Measurements from ENCODE around the gene PSME1.
A peak's percentile ranks its signal among the peaks of the same experiment; 100 is the strongest.

Gene PSME1

DNA sequence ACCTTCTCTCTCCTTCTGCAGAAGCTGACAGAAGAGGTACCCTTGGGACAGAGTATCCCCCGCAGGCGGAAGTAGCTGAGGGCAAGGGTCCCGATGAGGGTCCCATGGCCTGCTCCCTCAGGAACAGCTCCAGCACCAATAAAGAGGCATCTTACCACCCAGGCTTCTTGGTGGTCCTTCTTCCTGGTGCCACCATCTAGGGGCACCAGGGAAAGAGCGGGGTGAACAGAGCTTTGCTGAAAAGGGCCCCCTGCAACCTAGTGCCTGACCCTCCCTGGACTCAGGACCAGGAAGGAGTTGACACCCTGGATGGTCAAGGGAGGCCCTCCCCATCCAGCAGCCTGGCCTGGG, 24.5 kb downstream of the PSME1 start:
- Histone ChIP-seq H3K36me3 (replicated peaks in 1 of 2; ENCODE audit: control insufficient read depth in 2 of 2, insufficient read depth in 2 of 2, low read length in 2 of 2) (peaks cover 43 to 73% of the 10 kb centered on the region in 2 donors), H3K27me3 (ENCODE audit: control insufficient read depth in 3 of 3, insufficient read depth in 3 of 3, low read depth in 1 of 3, low read length in 3 of 3) (no peaks in the 10 kb centered on the region), H2BK120ac (ENCODE audit: low read depth, low read length) (no peak overlapping the region), H2BK12ac (ENCODE audit: low read length) (no peak overlapping the region), H3K23ac (ENCODE audit: low read depth, low read length, poor library complexity) (no peak overlapping the region), H3K18ac (ENCODE audit: low read length) (no peak overlapping the region), H4K91ac (ENCODE audit: low read depth, low read length, poor library complexity) (no peak overlapping the region), H2BK5ac (ENCODE audit: low read length) (no peak overlapping the region), H3K27ac (replicated peaks; ENCODE audit: low read length) (no peak overlapping the region), H3K9ac (ENCODE audit: low read depth, low read length, poor library complexity) (no peak overlapping the region), H3K4me2 (ENCODE audit: insufficient read depth, low read length, poor library complexity, severe bottlenecking) (no peak overlapping the region), H2BK15ac (ENCODE audit: low read length) (no peak overlapping the region), H3K4me1 (ENCODE audit: control insufficient read depth in 2 of 2, insufficient read depth in 1 of 2, low read depth in 1 of 2, low read length in 2 of 2) (peaks cover 7 to 13% of the 10 kb centered on the region in 2 donors), H3K4ac (ENCODE audit: low read length) (no peak overlapping the region), H4K8ac (ENCODE audit: low read depth, low read length) (no peak overlapping the region), H2AK5ac (ENCODE audit: low read depth, low read length) (no peak overlapping the region), H3K9me3 (replicated peaks in 1 of 2; ENCODE audit: control insufficient read depth in 2 of 2, insufficient read depth in 1 of 2, low read depth in 1 of 2, low read length in 2 of 2) (no peaks in the 10 kb centered on the region), H2AFZ (ENCODE audit: low read length) (no peak overlapping the region), H3K14ac (ENCODE audit: low read length) (no peak overlapping the region), H3K4me3 (ENCODE audit: low read length in 2 of 2) (no peak overlapping the region), H3K79me1 (ENCODE audit: low read depth, low read length) (no peaks in the 10 kb centered on the region)
- WGBS, 2 donors (ENCODE audit: extremely low coverage in 2 of 2, insufficient read length in 2 of 2, insufficient replicate concordance in 1 of 2) = no CpG with 5 or more reads among the region's 4 CpGs
- DNase-seq (ENCODE audit: low spot score) = no peak

DNA sequence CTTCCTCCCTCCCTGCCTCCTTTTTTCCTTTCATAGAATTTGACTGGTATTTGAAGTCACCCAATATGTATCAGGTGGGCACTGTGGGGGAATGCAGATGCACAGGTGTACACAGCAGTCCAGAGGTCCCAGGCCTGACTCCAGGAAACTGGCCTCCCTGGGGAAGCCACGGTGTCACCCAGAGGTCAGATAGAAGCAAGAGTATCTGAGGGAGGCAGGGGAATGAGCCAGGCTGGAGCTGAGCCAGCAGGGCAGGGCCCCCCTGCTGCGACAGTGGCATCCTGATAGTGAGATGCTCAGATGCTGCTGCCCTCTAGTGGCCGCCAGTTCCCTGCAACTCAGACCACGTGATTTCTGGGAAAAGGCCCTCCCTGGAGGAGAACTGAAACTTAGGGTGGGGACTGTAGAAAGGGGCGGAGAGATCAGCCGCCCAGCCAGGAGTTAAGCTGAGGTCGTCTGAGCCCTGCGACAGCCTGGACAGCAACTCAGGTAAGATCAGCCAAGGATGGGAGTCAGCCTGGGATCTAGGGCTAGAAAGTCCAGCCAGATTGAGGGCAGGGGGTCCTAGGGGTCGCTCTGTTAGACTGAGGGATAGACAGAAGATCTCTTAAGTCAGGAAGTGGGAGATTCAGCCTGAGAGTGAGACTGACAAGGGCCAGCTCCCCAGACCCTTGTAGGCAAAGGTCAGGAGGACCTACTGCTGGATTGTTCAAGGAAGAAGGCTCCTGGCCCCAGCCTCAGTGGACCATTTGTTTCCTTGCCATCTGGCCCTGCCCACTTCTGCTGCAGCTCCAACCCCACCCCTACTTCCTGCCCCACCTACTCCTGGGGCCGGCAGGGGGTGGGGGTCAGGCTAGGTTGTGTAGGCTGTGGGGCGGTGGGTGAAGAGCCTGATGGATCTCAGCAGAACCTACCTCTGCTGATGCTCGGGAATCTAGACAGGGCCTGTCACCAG, 25.1 kb downstream of the PSME1 start, which contains the start of gene IRF9:
TSS of gene IRF9 (plus strand) at position 416 of the 955 bp plus-strand sequence. CDS start 880 bp downstream, outside the sequence.
- Histone ChIP-seq H2BK5ac (ENCODE audit: low read length) (peak within 1 kb of the TSS; percentile 19), H3K79me1 (ENCODE audit: low read depth, low read length) (no peaks in the 10 kb centered on the region), H4K91ac (ENCODE audit: low read depth, low read length, poor library complexity) (no peak within 1 kb of the TSS), H2AFZ (ENCODE audit: low read length) (peak within 1 kb of the TSS; percentile 78), H2BK15ac (ENCODE audit: low read length) (no peak within 1 kb of the TSS), H3K36me3 (replicated peaks in 1 of 2; ENCODE audit: control insufficient read depth in 2 of 2, insufficient read depth in 2 of 2, low read length in 2 of 2) (peaks cover 42 to 73% of the 10 kb centered on the region in 2 donors), H3K9ac (ENCODE audit: low read depth, low read length, poor library complexity) (peak within 1 kb of the TSS; percentile 82), H3K4me2 (ENCODE audit: insufficient read depth, low read length, poor library complexity, severe bottlenecking) (peak within 1 kb of the TSS; percentile 58), H3K18ac (ENCODE audit: low read length) (peak within 1 kb of the TSS; percentile 70), H4K8ac (ENCODE audit: low read depth, low read length) (no peak within 1 kb of the TSS), H3K23ac (ENCODE audit: low read depth, low read length, poor library complexity) (peak within 1 kb of the TSS; percentile 37), H3K9me3 (replicated peaks in 1 of 2; ENCODE audit: control insufficient read depth in 2 of 2, insufficient read depth in 1 of 2, low read depth in 1 of 2, low read length in 2 of 2) (no peaks in the 10 kb centered on the region), H3K4ac (ENCODE audit: low read length) (no peak within 1 kb of the TSS), H3K4me1 (ENCODE audit: control insufficient read depth in 2 of 2, insufficient read depth in 1 of 2, low read depth in 1 of 2, low read length in 2 of 2) (peaks cover 7 to 13% of the 10 kb centered on the region in 2 donors), H3K14ac (ENCODE audit: low read length) (peak within 1 kb of the TSS; percentile 17), H3K27ac (replicated peaks; ENCODE audit: low read length) (peak within 1 kb of the TSS; percentile 70), H2AK5ac (ENCODE audit: low read depth, low read length) (peak within 1 kb of the TSS; percentile 82), H2BK120ac (ENCODE audit: low read depth, low read length) (no peak within 1 kb of the TSS), H2BK12ac (ENCODE audit: low read length) (no peak within 1 kb of the TSS), H3K4me3 (ENCODE audit: low read length in 2 of 2) (peak within 1 kb of the TSS in 1 of 2 donors; percentile 50), H3K27me3 (ENCODE audit: control insufficient read depth in 3 of 3, insufficient read depth in 3 of 3, low read depth in 1 of 3, low read length in 3 of 3) (no peaks in the 10 kb centered on the region)
- no CpG with 5 or more reads among the region's 12 CpGs for WGBS, 2 donors (ENCODE audit: extremely low coverage in 2 of 2, insufficient read length in 2 of 2, insufficient replicate concordance in 1 of 2)
- peak; percentile 97 for DNase-seq (ENCODE audit: low spot score)

- no CpG with 5 or more reads among the region's 8 CpGs for WGBS, 2 donors (ENCODE audit: extremely low coverage in 2 of 2, insufficient read length in 2 of 2, insufficient replicate concordance in 1 of 2)
- Histone ChIP-seq H3K23ac (ENCODE audit: low read depth, low read length, poor library complexity) (no peak overlapping the region), H3K27me3 (ENCODE audit: control insufficient read depth in 3 of 3, insufficient read depth in 3 of 3, low read depth in 1 of 3, low read length in 3 of 3) (no peaks in the 10 kb centered on the region), H3K4me2 (ENCODE audit: insufficient read depth, low read length, poor library complexity, severe bottlenecking) (no peak overlapping the region), H3K14ac (ENCODE audit: low read length) (peak overlapping the region; percentile 17), H3K4me3 (ENCODE audit: low read length in 2 of 2) (peak overlapping the region in 1 of 2 donors; percentile 50), H3K4me1 (ENCODE audit: control insufficient read depth in 2 of 2, insufficient read depth in 1 of 2, low read depth in 1 of 2, low read length in 2 of 2) (peaks cover 7 to 13% of the 10 kb centered on the region in 2 donors), H2BK120ac (ENCODE audit: low read depth, low read length) (no peak overlapping the region), H2AFZ (ENCODE audit: low read length) (no peak overlapping the region), H3K36me3 (replicated peaks in 1 of 2; ENCODE audit: control insufficient read depth in 2 of 2, insufficient read depth in 2 of 2, low read length in 2 of 2) (peaks cover 37 to 71% of the 10 kb centered on the region in 2 donors), H4K91ac (ENCODE audit: low read depth, low read length, poor library complexity) (no peak overlapping the region), H3K79me1 (ENCODE audit: low read depth, low read length) (no peaks in the 10 kb centered on the region), H3K9me3 (replicated peaks in 1 of 2; ENCODE audit: control insufficient read depth in 2 of 2, insufficient read depth in 1 of 2, low read depth in 1 of 2, low read length in 2 of 2) (no peaks in the 10 kb centered on the region), H2AK5ac (ENCODE audit: low read depth, low read length) (peak overlapping the region; percentile 82), H3K9ac (ENCODE audit: low read depth, low read length, poor library complexity) (no peak overlapping the region), H3K4ac (ENCODE audit: low read length) (no peak overlapping the region), H3K27ac (replicated peaks; ENCODE audit: low read length) (no peak overlapping the region), H3K18ac (ENCODE audit: low read length) (peak overlapping the region; percentile 69), H4K8ac (ENCODE audit: low read depth, low read length) (no peak overlapping the region), H2BK15ac (ENCODE audit: low read length) (no peak overlapping the region), H2BK12ac (ENCODE audit: low read length) (no peak overlapping the region), H2BK5ac (ENCODE audit: low read length) (no peak overlapping the region)
- no peak for DNase-seq (ENCODE audit: low spot score)
Measured at GRCh38 chr14:24162093-24162492, 26.1 kb downstream of the PSME1 start.

GRCh38 chr14:24164518-24164991, 28.6 kb downstream of the PSME1 start:
- Histone ChIP-seq H3K9ac (ENCODE audit: low read depth, low read length, poor library complexity) (no peak overlapping the region), H3K9me3 (replicated peaks in 1 of 2; ENCODE audit: control insufficient read depth in 2 of 2, insufficient read depth in 1 of 2, low read depth in 1 of 2, low read length in 2 of 2) (no peaks in the 10 kb centered on the region), H4K91ac (ENCODE audit: low read depth, low read length, poor library complexity) (no peak overlapping the region), H4K8ac (ENCODE audit: low read depth, low read length) (no peak overlapping the region), H3K4ac (ENCODE audit: low read length) (no peak overlapping the region), H2BK120ac (ENCODE audit: low read depth, low read length) (no peak overlapping the region), H3K18ac (ENCODE audit: low read length) (no peak overlapping the region), H2BK5ac (ENCODE audit: low read length) (no peak overlapping the region), H3K27me3 (ENCODE audit: control insufficient read depth in 3 of 3, insufficient read depth in 3 of 3, low read depth in 1 of 3, low read length in 3 of 3) (no peaks in the 10 kb centered on the region), H3K4me1 (ENCODE audit: control insufficient read depth in 2 of 2, insufficient read depth in 1 of 2, low read depth in 1 of 2, low read length in 2 of 2) (peaks cover 7 to 13% of the 10 kb centered on the region in 2 donors), H2BK15ac (ENCODE audit: low read length) (no peak overlapping the region), H3K23ac (ENCODE audit: low read depth, low read length, poor library complexity) (no peak overlapping the region), H3K14ac (ENCODE audit: low read length) (no peak overlapping the region), H3K4me3 (ENCODE audit: low read length in 2 of 2) (no peak overlapping the region), H3K79me1 (ENCODE audit: low read depth, low read length) (no peaks in the 10 kb centered on the region), H3K4me2 (ENCODE audit: insufficient read depth, low read length, poor library complexity, severe bottlenecking) (no peak overlapping the region), H2BK12ac (ENCODE audit: low read length) (no peak overlapping the region), H2AFZ (ENCODE audit: low read length) (no peak overlapping the region), H3K36me3 (replicated peaks in 1 of 2; ENCODE audit: control insufficient read depth in 2 of 2, insufficient read depth in 2 of 2, low read length in 2 of 2) (peaks cover 28 to 56% of the 10 kb centered on the region in 2 donors), H2AK5ac (ENCODE audit: low read depth, low read length) (no peak overlapping the region), H3K27ac (replicated peaks; ENCODE audit: low read length) (no peak overlapping the region)
- DNase-seq (ENCODE audit: low spot score) = no peak
- WGBS, 2 donors (ENCODE audit: extremely low coverage in 2 of 2, insufficient read length in 2 of 2, insufficient replicate concordance in 1 of 2) = no CpG with 5 or more reads among the region's 14 CpGs

All from neuronal stem cell (in vitro differentiated cells).